WTC11 (cell line): Measurements from ENCODE around the gene SPRING1. TPM values are rescaled to one million over a fixed set of nuclear protein-coding genes. Genes with fewer than 3 reads are reported as not detected.

Experiments used
- ATAC-seq: fragments of 200-7000 bp; cut with Tn5 transposase; 2 replicates; pipeline ENCODE4 v1.10.0; 2021; ENCODE audit warnings: mild to moderate bottlenecking, moderate library complexity
- CTCF ChIA-PET: fragments of 300-600 bp; sonication (Branson Sonifier 250); formaldehyde crosslinking; loops from one replicate; lab custom pipeline; 2021; ENCODE audit warnings: antibody characterized with exemption; lab: Charles Lee
- POLR2A ChIA-PET: fragments of 350-600 bp; sonication (Branson Sonifier 250); formaldehyde crosslinking; loops from one replicate; lab custom pipeline; 2021; ENCODE audit warnings: antibody characterized with exemption; lab: Charles Lee
- DNase-seq: peaks from one replicate; pipeline ENCODE4 v3.0.0; 2021; ENCODE audit warnings: low spot score
- H3K27ac Mint-ChIP-seq: 2 replicates; pipeline ENCODE4 v1.8.0; 2021; ENCODE audit warnings: mixed read lengths
- H3K27me3 Mint-ChIP-seq: 2 replicates; pipeline ENCODE4 v1.8.0; 2021; ENCODE audit warnings: low read depth, mild to moderate bottlenecking, moderate library complexity, mixed read lengths
- H3K36me3 Mint-ChIP-seq: 2 replicates; pipeline ENCODE4 v1.8.0; 2021; ENCODE audit warnings: mixed read lengths
- H3K4me1 Mint-ChIP-seq: 2 replicates; pipeline ENCODE4 v1.8.0; 2022; ENCODE audit warnings: mixed read lengths
- H3K4me3 Mint-ChIP-seq: 2 replicates; pipeline ENCODE4 v1.8.0; 2021; ENCODE audit warnings: mild to moderate bottlenecking, moderate library complexity, mixed read lengths
- H3K9me3 Mint-ChIP-seq: 2 replicates; pipeline ENCODE4 v1.8.0; 2021; ENCODE audit warnings: mixed read lengths
- FOXK1 ChIP-seq: sonication (generic); formaldehyde crosslinking; IDR thresholded peaks from 2 replicates; pipeline ENCODE4 v1.8.0; 2022; ENCODE audit warnings: mild to moderate bottlenecking, moderate library complexity, missing genetic modification reagents
- GABPB1 ChIP-seq: sonication (generic); formaldehyde crosslinking; IDR thresholded peaks from 2 replicates; pipeline ENCODE4 v1.8.1; 2023; ENCODE audit warnings: mild to moderate bottlenecking, missing genetic modification reagents
- JAZF1 ChIP-seq: fragments of 250-450 bp; sonication (Bioruptor Pico); IDR thresholded peaks from 2 replicates; pipeline ENCODE4 v1.9.0; 2021; ENCODE audit warnings: moderate library complexity, mild to moderate bottlenecking, inconsistent platforms
- OVOL2 ChIP-seq: fragments of 250-450 bp; sonication (Bioruptor Pico); IDR thresholded peaks from 2 replicates; pipeline ENCODE4 v1.9.0; 2021; ENCODE audit warnings: mild to moderate bottlenecking, borderline replicate concordance
- SMAD4 ChIP-seq: sonication (generic); formaldehyde crosslinking; IDR thresholded peaks from 2 replicates; pipeline ENCODE4 v1.8.0; 2022; ENCODE audit warnings: mild to moderate bottlenecking, missing genetic modification reagents
- ZNF317 ChIP-seq: sonication (generic); formaldehyde crosslinking; IDR thresholded peaks from 2 replicates; pipeline ENCODE4 v1.8.1; 2023; ENCODE audit warnings: low read depth, mild to moderate bottlenecking, moderate library complexity, missing genetic modification reagents, borderline replicate concordance
- ZNF416 ChIP-seq: fragments of 250-450 bp; sonication (Bioruptor Pico); IDR thresholded peaks from 2 replicates; pipeline ENCODE4 v1.9.0; 2021; ENCODE audit warnings: mild to moderate bottlenecking, inconsistent platforms
- total RNA-seq: library from RNA; stranded (reverse); gene quantifications from 3 replicates; pipeline ENCODE4 v1.2.3, GENCODE V29; 2021
- TF ChIP-seq, protein P1 (sequence below): sonication (generic); formaldehyde crosslinking; IDR thresholded peaks from 2 replicates; pipeline ENCODE4 v1.8.0; 2022; ENCODE audit warnings: mild to moderate bottlenecking, missing genetic modification reagents
- TF ChIP-seq, protein P2 (sequence below): sonication (generic); formaldehyde crosslinking; IDR thresholded peaks from 2 replicates; pipeline ENCODE4 v1.8.0; 2022; ENCODE audit warnings: mild to moderate bottlenecking, missing genetic modification reagents
- TF ChIP-seq, protein P3 (sequence below): sonication (generic); formaldehyde crosslinking; IDR thresholded peaks from 2 replicates; pipeline ENCODE4 v1.8.1; 2022; ENCODE audit warnings: low read depth, mild to moderate bottlenecking, moderate library complexity, missing genetic modification reagents, borderline replicate concordance

The SPRING1 gene
- total RNA-seq, 1 experiment from 2014 or later = 46.1 TPM

DNA sequence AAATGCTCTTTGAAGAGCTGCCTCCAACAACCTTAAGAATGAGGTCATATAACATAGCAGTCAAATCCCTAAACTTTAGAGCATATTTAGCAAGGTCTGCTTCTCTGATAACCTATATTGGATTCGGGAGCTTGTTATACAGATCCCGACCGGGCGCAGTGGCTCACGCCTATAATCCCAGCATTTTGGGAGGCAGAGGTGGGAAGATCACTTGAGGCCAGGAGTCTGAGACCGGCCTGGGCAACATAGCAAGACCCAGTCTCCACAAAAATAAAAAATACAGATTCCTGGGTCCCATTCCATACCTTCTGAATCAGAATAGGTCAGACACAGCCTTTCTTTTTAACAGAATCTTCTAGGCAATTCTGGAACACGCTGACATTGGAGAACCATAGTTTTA is 46.7 kb downstream of the SPRING1 start (continued):
- no peak for TF ChIP-seq GABPB1 (CRISPR knock-in tag)
- TF ChIP-seq JAZF1 (CRISPR knock-in tag) = no peak
- TF ChIP-seq, all 79 proteins: peak for 0

DNA sequence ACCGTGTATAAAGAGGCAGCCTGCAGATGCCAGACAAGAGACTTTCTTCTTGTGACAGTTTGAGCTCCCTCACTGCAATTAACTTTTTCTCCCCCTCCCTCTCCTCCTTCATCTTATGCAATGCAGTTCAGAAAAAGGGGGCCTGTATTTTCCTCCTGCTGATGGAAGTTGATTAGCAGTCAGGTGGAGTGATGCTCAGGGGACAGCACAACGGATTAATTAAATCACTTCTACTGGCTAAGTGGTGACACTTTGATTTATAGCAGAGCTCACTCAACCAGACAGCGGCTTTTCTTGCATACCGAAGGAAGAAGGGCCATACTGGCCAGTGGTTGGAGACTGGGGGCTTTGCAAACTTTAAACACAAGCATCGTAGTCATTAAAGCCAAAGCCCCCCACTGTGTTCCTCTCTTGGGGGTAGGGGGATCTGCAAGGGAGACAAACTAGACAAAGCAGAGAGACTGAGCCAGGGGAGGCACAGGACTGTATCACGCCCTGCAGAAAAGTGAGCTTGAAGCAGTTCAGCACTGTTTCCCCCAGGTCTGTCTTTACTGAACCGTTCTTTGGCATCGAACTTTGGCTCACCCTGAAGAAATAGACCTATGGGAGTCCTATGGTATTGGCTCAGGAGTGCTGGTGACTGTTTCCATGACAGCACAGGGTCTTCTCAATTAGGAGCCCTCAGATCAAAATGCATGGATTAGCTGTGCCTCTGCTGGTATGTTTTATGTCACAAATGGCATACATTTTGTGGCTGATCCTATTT is 47.7 kb downstream of the SPRING1 start:
- ATAC-seq (no peak), DNase-seq (no peak)
- TF ChIP-seq ZNF416 (CRISPR knock-in tag) (no peak), FOXK1 (no peak), OVOL2 (no peak), ZNF317 (CRISPR knock-in tag) (no peak), SMAD4 (CRISPR knock-in tag) (no peak)
- TF ChIP-seq, protein P1, sequence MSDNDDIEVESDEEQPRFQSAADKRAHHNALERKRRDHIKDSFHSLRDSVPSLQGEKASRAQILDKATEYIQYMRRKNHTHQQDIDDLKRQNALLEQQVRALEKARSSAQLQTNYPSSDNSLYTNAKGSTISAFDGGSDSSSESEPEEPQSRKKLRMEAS = no peak
- TF ChIP-seq, protein P2, sequence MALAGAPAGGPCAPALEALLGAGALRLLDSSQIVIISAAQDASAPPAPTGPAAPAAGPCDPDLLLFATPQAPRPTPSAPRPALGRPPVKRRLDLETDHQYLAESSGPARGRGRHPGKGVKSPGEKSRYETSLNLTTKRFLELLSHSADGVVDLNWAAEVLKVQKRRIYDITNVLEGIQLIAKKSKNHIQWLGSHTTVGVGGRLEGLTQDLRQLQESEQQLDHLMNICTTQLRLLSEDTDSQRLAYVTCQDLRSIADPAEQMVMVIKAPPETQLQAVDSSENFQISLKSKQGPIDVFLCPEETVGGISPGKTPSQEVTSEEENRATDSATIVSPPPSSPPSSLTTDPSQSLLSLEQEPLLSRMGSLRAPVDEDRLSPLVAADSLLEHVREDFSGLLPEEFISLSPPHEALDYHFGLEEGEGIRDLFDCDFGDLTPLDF (CRISPR knock-in tag) = no peak
- TF ChIP-seq, protein P3, sequence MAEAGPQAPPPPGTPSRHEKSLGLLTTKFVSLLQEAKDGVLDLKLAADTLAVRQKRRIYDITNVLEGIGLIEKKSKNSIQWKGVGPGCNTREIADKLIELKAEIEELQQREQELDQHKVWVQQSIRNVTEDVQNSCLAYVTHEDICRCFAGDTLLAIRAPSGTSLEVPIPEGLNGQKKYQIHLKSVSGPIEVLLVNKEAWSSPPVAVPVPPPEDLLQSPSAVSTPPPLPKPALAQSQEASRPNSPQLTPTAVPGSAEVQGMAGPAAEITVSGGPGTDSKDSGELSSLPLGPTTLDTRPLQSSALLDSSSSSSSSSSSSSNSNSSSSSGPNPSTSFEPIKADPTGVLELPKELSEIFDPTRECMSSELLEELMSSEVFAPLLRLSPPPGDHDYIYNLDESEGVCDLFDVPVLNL (CRISPR knock-in tag) = no peak
- no peak overlapping the region for H3K4me3 Mint-ChIP-seq
- CTCF ChIA-PET = interaction anchor here (0.8 to 1.8 kb wide), 3 partner anchors 19 to 680 kb away, joined by 3 read pairs; no protein-coding TSS in a partner anchor
- H3K27ac Mint-ChIP-seq = no peak overlapping the region
- H3K36me3 Mint-ChIP-seq = peaks cover 4% of the 10 kb centered on the region
- peaks cover 14% of the 10 kb centered on the region for H3K9me3 Mint-ChIP-seq
- peaks cover 25% of the 10 kb centered on the region for H3K4me1 Mint-ChIP-seq
- POLR2A ChIA-PET = no interaction called here
- peaks cover 26% of the 10 kb centered on the region for H3K27me3 Mint-ChIP-seq

DNA sequence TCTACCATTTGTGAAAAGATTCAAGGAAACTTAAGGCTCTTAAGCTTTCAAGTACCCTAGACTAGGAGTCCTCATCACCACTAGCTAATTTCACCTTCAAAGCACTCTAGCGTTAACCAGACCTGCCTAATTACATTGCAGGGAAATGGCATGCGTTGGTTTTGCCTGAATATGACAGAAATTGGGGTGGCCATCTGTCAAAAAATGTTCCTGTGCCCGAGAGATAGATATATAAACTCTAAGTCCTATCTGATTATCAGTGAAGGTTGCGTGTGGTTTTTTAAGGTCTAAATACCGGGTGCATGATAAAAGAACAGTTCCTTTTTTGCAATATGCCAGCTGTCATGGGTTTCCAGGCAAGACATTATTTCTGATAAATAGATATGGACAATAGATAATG is 48.3 kb downstream of the SPRING1 start:
- H3K4me1 Mint-ChIP-seq = peaks cover 26% of the 10 kb centered on the region
- ChIA-PET CTCF (interaction anchor here (0.6 to 0.8 kb wide), 2 partner anchors 197 to 679 kb away, joined by 3 read pairs; no protein-coding TSS in a partner anchor), POLR2A (no interaction called here)
- peaks cover 20% of the 10 kb centered on the region for H3K27me3 Mint-ChIP-seq
- no peak for DNase-seq
- no peak for ATAC-seq
- no peaks in the 10 kb centered on the region for H3K36me3 Mint-ChIP-seq
- TF ChIP-seq SMAD4 (CRISPR knock-in tag) = no peak
- peaks cover 8% of the 10 kb centered on the region; the same call in 1 of the 2 replicates for H3K9me3 Mint-ChIP-seq
- H3K4me3 Mint-ChIP-seq = no peak overlapping the region
- H3K27ac Mint-ChIP-seq = no peak overlapping the region

Other genes starting within 250 kb of the SPRING1 start
- 2.2 to 3.0 TPM (median 2.5 TPM) in 3 replicates for gene MAP1LC3B2, start 178.7 kb downstream of the SPRING1 start, total RNA-seq
- 27.7 to 46.8 TPM (median 41.7 TPM) in 3 replicates for gene RNFT2, start 246 bp upstream of the SPRING1 start, total RNA-seq
- 1.4 to 3.5 TPM (median 1.6 TPM) in 3 replicates for gene HRK, start 143.4 kb upstream of the SPRING1 start, total RNA-seq
- gene FBXW8, start 172.9 kb upstream of the SPRING1 start, total RNA-seq = 15.6 to 18.5 TPM (median 18.0 TPM) in 3 replicates